ENCODE data around the gene PEAK3.

Gene PEAK3

GRCh38 chr19:2259336-2259735, 22.6 kb downstream of the PEAK3 start:
- no peak overlapping the region for H3K4me3 ChIP-seq (ENCODE audit: low read depth, low read length)
- no peak for DNase-seq (ENCODE audit: low read depth)
- no peak for TF ChIP-seq CTCF (IDR thresholded peaks at IDR 0.05; ENCODE audit: control insufficient read depth, extremely low read depth, insufficient read depth)

GRCh38 chr19:2255982-2256685, 25.8 kb downstream of the PEAK3 start, which contains the start of gene JSRP1:
Gene JSRP1 (minus strand): TSS chr19:2256417. CDS start chr19:2255314, 1,103 bp downstream.
- no peak for TF ChIP-seq CTCF (IDR thresholded peaks at IDR 0.05; ENCODE audit: control insufficient read depth, extremely low read depth, insufficient read depth)
- DNase-seq (ENCODE audit: low read depth): no peak
- H3K4me3 ChIP-seq (ENCODE audit: low read depth, low read length): no peak within 1 kb of the TSS

- no peak overlapping the region for H3K4me3 ChIP-seq (ENCODE audit: low read depth, low read length)
- DNase-seq (ENCODE audit: low read depth): no peak
- no peak for TF ChIP-seq CTCF (IDR thresholded peaks at IDR 0.05; ENCODE audit: control insufficient read depth, extremely low read depth, insufficient read depth)
Observed at GRCh38 chr19:2255112-2255845, 26.7 kb downstream of the PEAK3 start.

GRCh38 chr19:2254064-2254872, 27.7 kb downstream of the PEAK3 start:
- no peak for DNase-seq (ENCODE audit: low read depth)
- H3K4me3 ChIP-seq (ENCODE audit: low read depth, low read length): no peak overlapping the region
- TF ChIP-seq CTCF (IDR thresholded peaks at IDR 0.05; ENCODE audit: control insufficient read depth, extremely low read depth, insufficient read depth): no peak

- no peak for TF ChIP-seq CTCF (IDR thresholded peaks at IDR 0.05; ENCODE audit: control insufficient read depth, extremely low read depth, insufficient read depth)
- DNase-seq (ENCODE audit: low read depth): no peak
- no peak overlapping the region for H3K4me3 ChIP-seq (ENCODE audit: low read depth, low read length)
Observed at GRCh38 chr19:2253106-2254063, 28.6 kb downstream of the PEAK3 start.

- DNase-seq (ENCODE audit: low read depth): no peak
- H3K4me3 ChIP-seq (ENCODE audit: low read depth, low read length): no peak overlapping the region
- TF ChIP-seq CTCF (IDR thresholded peaks at IDR 0.05; ENCODE audit: control insufficient read depth, extremely low read depth, insufficient read depth): no peak
Observed at GRCh38 chr19:2252797-2253105, 29.2 kb downstream of the PEAK3 start.

All from LNCaP clone FGC (cell line).